HCT116 (cell line): ENCODE results near the gene FAIM2.

Source experiments
- ATF3 ChIP-seq: IDR thresholded peaks from 2 replicates; pipeline ENCODE4 v1.6.1; 2012
- CEBPB ChIP-seq: IDR thresholded peaks from 2 replicates; pipeline ENCODE4 v1.6.1; 2012; ENCODE audit warnings: low read depth
- CTCF ChIP-seq, 3 experiments: fragments of 200-600 bp in 1 of 3; sonication (generic) in 1 of 3; IDR thresholded peaks in 2 of 3; conservative IDR thresholded peaks in 1 of 3; 2 replicates each; pipeline ENCODE4 v1.5.1; 2012 to 2017; ENCODE audit warnings: low read depth in 2 of 3, low read length in 2 of 3, antibody characterized with exemption in 1 of 3, borderline replicate concordance in 1 of 3, control low read depth in 1 of 3, mild to moderate bottlenecking in 1 of 3, mixed read lengths in 1 of 3, mixed run types in 1 of 3, moderate library complexity in 1 of 3; ENCODE audit not compliant: insufficient read depth in 1 of 3
- EGR1 ChIP-seq: IDR thresholded peaks from 2 replicates; pipeline ENCODE4 v1.6.1; 2012; ENCODE audit warnings: low read depth
- EZH2 ChIP-seq: fragments of 200-600 bp; sonication (generic); IDR thresholded peaks from 2 replicates; pipeline ENCODE4 v1.6.1; 2017; ENCODE audit warnings: antibody characterized with exemption, mixed run types
- EZH2phosphoT487 ChIP-seq: fragments of 200-600 bp; IDR thresholded peaks from 2 replicates; pipeline ENCODE4 v1.6.1; 2018; ENCODE audit warnings: antibody characterized with exemption, borderline replicate concordance
- MAX ChIP-seq: IDR thresholded peaks from 2 replicates; pipeline ENCODE4 v1.6.1; 2012
- POLR2A ChIP-seq: IDR thresholded peaks from 2 replicates; pipeline ENCODE4 v1.7.0; 2011; ENCODE audit warnings: borderline replicate concordance; ENCODE audit not compliant: insufficient read depth, insufficient read length; ENCODE audit errors: extremely low read depth
- RAD21 ChIP-seq: IDR thresholded peaks from 2 replicates; pipeline ENCODE4 v1.6.1; 2012; ENCODE audit warnings: low read depth, mild to moderate bottlenecking
- REST ChIP-seq: IDR thresholded peaks from 2 replicates; pipeline ENCODE4 v1.6.1; 2012; ENCODE audit warnings: low read depth
- YY1 ChIP-seq: IDR thresholded peaks from 2 replicates; pipeline ENCODE4 v1.6.1; 2011; ENCODE audit warnings: low read length, low read depth, moderate library complexity, mild to moderate bottlenecking; ENCODE audit not compliant: insufficient replicate concordance; ENCODE audit errors: extremely low read depth
- ZBTB33 ChIP-seq: IDR thresholded peaks from 2 replicates; pipeline ENCODE4 v1.6.1; 2011; ENCODE audit warnings: mild to moderate bottlenecking, low read length, moderate library complexity; ENCODE audit not compliant: insufficient replicate concordance; ENCODE audit errors: extremely low read depth

- TF ChIP-seq MAX (no peak), RAD21 (no peak), CTCF (IDR thresholded peaks at IDR 0.05 in 2 of 3, conservative IDR thresholded peaks at IDR 0.05 in 1 of 3; ENCODE audit: borderline replicate concordance in 1 of 3, insufficient read depth in 1 of 3, low read depth in 2 of 3, low read length in 2 of 3) (no peak), EGR1 (no peak), YY1 (no peak), POLR2A (no peak), ATF3 (no peak), CEBPB (no peak), REST (no peak), ZBTB33 (no peak), EZH2phosphoT487 (no peak), EZH2 (no peak)
Measured at GRCh38 chr12:49872781-49873181, 30.9 kb downstream of the FAIM2 start.
